ENCODE measurements around the gene CELF4. TPM values are rescaled to one million over a fixed set of nuclear protein-coding genes. Genes with fewer than 3 reads are reported as not detected.

CELF4 gene
- total RNA-seq, 3 donors from 2014 or later (not counting 1 experiment from before 2014, with no cell fraction given): not detected

- H3K36me3 ChIP-seq (ENCODE audit: control insufficient read depth, insufficient read depth, low read length): no peaks in the 10 kb centered on the region
- Mint-ChIP-seq H3K4me3 (no peak overlapping the region), H3K27ac (no peak overlapping the region), H3K9me3 (no peaks in the 10 kb centered on the region), H3K36me3 (no peaks in the 10 kb centered on the region), H3K4me1 (peaks cover 0 to 6% of the 10 kb centered on the region in 2 donors), H3K27me3 (ENCODE audit: low read depth in 2 of 2) (peaks cover 30 to 59% of the 10 kb centered on the region in 2 donors)
- H3K4me3 ChIP-seq (ENCODE audit: low read length): no peak overlapping the region
- no peak for TF ChIP-seq CTCF (IDR thresholded peaks at IDR 0.05)
- H3K27me3 ChIP-seq (ENCODE audit: control insufficient read depth, insufficient read depth, low read length): peaks cover 2% of the 10 kb centered on the region
- WGBS (ENCODE audit: insufficient coverage): 46% methylated on average over 10 of the region's 10 CpGs
- no peak overlapping the region for H3K27ac ChIP-seq (ENCODE audit: low read length)
- H3K9me3 ChIP-seq (ENCODE audit: control insufficient read depth, insufficient read depth, low read length): no peaks in the 10 kb centered on the region
- H3K4me1 ChIP-seq (ENCODE audit: control insufficient read depth, insufficient read depth, low read length): no peaks in the 10 kb centered on the region
- DNase-seq (no peak), ATAC-seq (no peak)
- intact Hi-C loops (cut with micrococcal nuclease): no loop called here
Observed at GRCh38 chr18:37524139-37524497, 41.5 kb downstream of the CELF4 start.

- intact Hi-C loops (cut with micrococcal nuclease): no loop called here
- peaks cover 25 to 44% of the 10 kb centered on the region in 2 donors for H3K27me3 Mint-ChIP-seq (ENCODE audit: low read depth in 2 of 2)
- H3K9me3 ChIP-seq (ENCODE audit: control insufficient read depth, insufficient read depth, low read length): no peaks in the 10 kb centered on the region
- no peaks in the 10 kb centered on the region for H3K9me3 Mint-ChIP-seq
- no peaks in the 10 kb centered on the region for H3K4me1 ChIP-seq (ENCODE audit: control insufficient read depth, insufficient read depth, low read length)
- ATAC-seq (no peak), DNase-seq (no peak)
- no peak overlapping the region for H3K4me3 ChIP-seq (ENCODE audit: low read length)
- H3K27ac Mint-ChIP-seq: no peak overlapping the region
- peaks cover 2% of the 10 kb centered on the region for H3K27me3 ChIP-seq (ENCODE audit: control insufficient read depth, insufficient read depth, low read length)
- no peak for TF ChIP-seq CTCF (IDR thresholded peaks at IDR 0.05)
- H3K36me3 Mint-ChIP-seq: no peaks in the 10 kb centered on the region
- H3K4me3 Mint-ChIP-seq: no peak overlapping the region
- H3K27ac ChIP-seq (ENCODE audit: low read length): no peak overlapping the region
- 68% methylated on average over 16 of the region's 19 CpGs for WGBS (ENCODE audit: insufficient coverage)
- peaks cover 0 to 6% of the 10 kb centered on the region in 2 donors for H3K4me1 Mint-ChIP-seq
- no peaks in the 10 kb centered on the region for H3K36me3 ChIP-seq (ENCODE audit: control insufficient read depth, insufficient read depth, low read length)
Observed at GRCh38 chr18:37521510-37522465, 43.8 kb downstream of the CELF4 start.

GRCh38 chr18:37520508-37520907, 45.1 kb downstream of the CELF4 start:
- Mint-ChIP-seq H3K36me3 (no peaks in the 10 kb centered on the region), H3K4me1 (peaks cover 0 to 6% of the 10 kb centered on the region in 2 donors), H3K27me3 (ENCODE audit: low read depth in 2 of 2) (peaks cover 21 to 34% of the 10 kb centered on the region in 2 donors), H3K4me3 (no peak overlapping the region), H3K27ac (no peak overlapping the region), H3K9me3 (no peaks in the 10 kb centered on the region)
- intact Hi-C loops (cut with micrococcal nuclease): no loop called here
- Histone ChIP-seq H3K9me3 (ENCODE audit: control insufficient read depth, insufficient read depth, low read length) (no peaks in the 10 kb centered on the region), H3K36me3 (ENCODE audit: control insufficient read depth, insufficient read depth, low read length) (no peaks in the 10 kb centered on the region), H3K27me3 (ENCODE audit: control insufficient read depth, insufficient read depth, low read length) (no peaks in the 10 kb centered on the region), H3K27ac (ENCODE audit: low read length) (no peak overlapping the region), H3K4me3 (ENCODE audit: low read length) (no peak overlapping the region), H3K4me1 (ENCODE audit: control insufficient read depth, insufficient read depth, low read length) (no peaks in the 10 kb centered on the region)
- ATAC-seq (no peak), DNase-seq (no peak)
- no peak for TF ChIP-seq CTCF (IDR thresholded peaks at IDR 0.05)
- 87% methylated on average over 3 of the region's 3 CpGs for WGBS (ENCODE audit: insufficient coverage)
